PC-3 (cell line): ENCODE measurements around the gene PRKAR1B. TPM values are rescaled to one million over a fixed set of nuclear protein-coding genes. Genes with fewer than 3 reads are reported as not detected.

ENCODE experiments used
- ATAC-seq: fragments of 200-7000 bp; cut with Tn5 transposase; 2 replicates; pipeline ENCODE4 v1.9.1; 2020; ENCODE audit warnings: mild to moderate bottlenecking, moderate library complexity
- BruUV-seq: library from RNA; stranded (reverse); fragments of 400-500 nt; replicated peaks from 2 replicates; lab custom pipeline; 2021; lab: Mats Ljungman, UMichigan
- CTCF ChIA-PET: fragments of 300-600 bp; sonication (Branson Sonifier 250); formaldehyde crosslinking; loops from one replicate; lab custom pipeline; 2022; ENCODE audit warnings: antibody characterized with exemption; lab: Charles Lee
- POLR2A ChIA-PET: fragments of 300-600 bp; sonication (Branson Sonifier 250); formaldehyde crosslinking; loops from one replicate; lab custom pipeline; 2022; ENCODE audit warnings: antibody characterized with exemption; ENCODE audit not compliant: unreplicated experiment; lab: Charles Lee
- DNase-seq: peaks from one replicate; pipeline ENCODE4 v3.0.0-alpha.2; 2015
- H2AFZ ChIP-seq: fragments of 300-600 bp; sonication (generic); 2 replicates; pipeline ENCODE4 v1.6.0; 2016; ENCODE audit warnings: antibody characterized with exemption, low read length
- H3F3A ChIP-seq: fragments of 300-600 bp; sonication (generic); one replicate; pipeline ENCODE4 v1.6.0; 2017; ENCODE audit warnings: antibody characterized with exemption, low read length, control low read depth, mild to moderate bottlenecking; ENCODE audit not compliant: unreplicated experiment
- H3K27ac ChIP-seq: fragments of 300-600 bp; sonication (generic); 2 replicates; pipeline ENCODE4 v1.5.1; 2016; ENCODE audit warnings: mild to moderate bottlenecking, low read length
- H3K27me3 ChIP-seq: fragments of 300-600 bp; sonication (generic); 2 replicates; pipeline ENCODE4 v1.6.1; 2016; ENCODE audit warnings: low read length, mixed read lengths
- H3K36me3 ChIP-seq: fragments of 300-600 bp; sonication (generic); 2 replicates; pipeline ENCODE4 v1.6.1; 2016; ENCODE audit warnings: low read depth, mixed run types, low read length, mixed read lengths
- H3K4me1 ChIP-seq: fragments of 300-600 bp; sonication (generic); 2 replicates; pipeline ENCODE4 v1.5.1; 2016; ENCODE audit warnings: low read length; ENCODE audit not compliant: insufficient read depth
- H3K4me2 ChIP-seq: fragments of 300-600 bp; sonication (generic); 2 replicates; pipeline ENCODE4 v1.6.0; 2016; ENCODE audit warnings: low read length
- H3K4me3 ChIP-seq: fragments of 300-600 bp; sonication (generic); 2 replicates; pipeline ENCODE4 v1.5.1; 2016; ENCODE audit warnings: mild to moderate bottlenecking, low read length, mixed read lengths
- H3K79me2 ChIP-seq: fragments of 300-600 bp; sonication (generic); 2 replicates; pipeline ENCODE4 v1.6.1; 2017; ENCODE audit warnings: low read length, mixed read lengths
- H3K9ac ChIP-seq: fragments of 300-600 bp; sonication (generic); 2 replicates; pipeline ENCODE4 v1.6.0; 2016; ENCODE audit warnings: mild to moderate bottlenecking, low read length
- H3K9me2 ChIP-seq: fragments of 300-600 bp; sonication (generic); replicated peaks from 2 replicates; pipeline ENCODE4 v1.6.1; 2016; ENCODE audit warnings: mixed run types, low read length, mixed read lengths
- H3K9me3 ChIP-seq: fragments of 300-600 bp; sonication (generic); 2 replicates; pipeline ENCODE4 v1.6.1; 2016; ENCODE audit warnings: low read length, mixed read lengths
- H4K20me1 ChIP-seq: fragments of 300-600 bp; sonication (generic); 2 replicates; pipeline ENCODE4 v1.6.1; 2016; ENCODE audit warnings: low read length, mixed read lengths
- EZH2 ChIP-seq: fragments of 300-600 bp; sonication (generic); IDR thresholded peaks from one replicate; pipeline ENCODE4 v1.6.1; 2017; ENCODE audit warnings: antibody characterized with exemption, mild to moderate bottlenecking, low read length; ENCODE audit not compliant: unreplicated experiment
- EZH2phosphoT487 ChIP-seq: fragments of 300-600 bp; sonication (generic); IDR thresholded peaks from 2 replicates; pipeline ENCODE4 v1.6.1; 2018; ENCODE audit warnings: mild to moderate bottlenecking, antibody characterized with exemption, low read length, borderline replicate concordance
- intact Hi-C: fragments of 100-400 bp; cut with micrococcal nuclease; formaldehyde crosslinking; loops from 2 replicates; pipeline ENCODE4 v1.9.0; 2023
- total RNA-seq: library from RNA; depleted of rRNA; stranded (reverse); fragments of >200 nt; gene quantifications from 2 replicates; pipeline ENCODE4 v1.2.3, GENCODE V29; 2014
- TF ChIP-seq, protein P1 (sequence below): fragments of 300-600 bp; sonication (generic); conservative IDR thresholded peaks from 2 replicates; pipeline ENCODE4 v1.5.1; 2017; ENCODE audit warnings: antibody characterized with exemption, low read depth, mild to moderate bottlenecking, low read length

The PRKAR1B gene
- total RNA-seq, 1 experiment from 2014 or later, result 15.6 TPM

- H3K4me3 ChIP-seq, result no peak overlapping the region
- no peak overlapping the region for H3K27ac ChIP-seq
- no peaks in the 10 kb centered on the region for H4K20me1 ChIP-seq
- no peak for ATAC-seq
- no peaks in the 10 kb centered on the region for H3K36me3 ChIP-seq
- CTCF ChIA-PET, result no interaction called here
- TF ChIP-seq, protein P1, sequence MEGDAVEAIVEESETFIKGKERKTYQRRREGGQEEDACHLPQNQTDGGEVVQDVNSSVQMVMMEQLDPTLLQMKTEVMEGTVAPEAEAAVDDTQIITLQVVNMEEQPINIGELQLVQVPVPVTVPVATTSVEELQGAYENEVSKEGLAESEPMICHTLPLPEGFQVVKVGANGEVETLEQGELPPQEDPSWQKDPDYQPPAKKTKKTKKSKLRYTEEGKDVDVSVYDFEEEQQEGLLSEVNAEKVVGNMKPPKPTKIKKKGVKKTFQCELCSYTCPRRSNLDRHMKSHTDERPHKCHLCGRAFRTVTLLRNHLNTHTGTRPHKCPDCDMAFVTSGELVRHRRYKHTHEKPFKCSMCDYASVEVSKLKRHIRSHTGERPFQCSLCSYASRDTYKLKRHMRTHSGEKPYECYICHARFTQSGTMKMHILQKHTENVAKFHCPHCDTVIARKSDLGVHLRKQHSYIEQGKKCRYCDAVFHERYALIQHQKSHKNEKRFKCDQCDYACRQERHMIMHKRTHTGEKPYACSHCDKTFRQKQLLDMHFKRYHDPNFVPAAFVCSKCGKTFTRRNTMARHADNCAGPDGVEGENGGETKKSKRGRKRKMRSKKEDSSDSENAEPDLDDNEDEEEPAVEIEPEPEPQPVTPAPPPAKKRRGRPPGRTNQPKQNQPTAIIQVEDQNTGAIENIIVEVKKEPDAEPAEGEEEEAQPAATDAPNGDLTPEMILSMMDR, result no peak
- no peak for TF ChIP-seq EZH2phosphoT487
- TF ChIP-seq EZH2, result no peak
- H3K9ac ChIP-seq, result no peak overlapping the region
- no peaks in the 10 kb centered on the region for H3K27me3 ChIP-seq
- DNase-seq, result no peak
- intact Hi-C loops, result no loop called here
- no TSS peak for BruUV-seq
- H3K4me2 ChIP-seq, result no peak overlapping the region
- H2AFZ ChIP-seq, result no peak overlapping the region
- H3K79me2 ChIP-seq, result no peaks in the 10 kb centered on the region
- no peaks in the 10 kb centered on the region for H3F3A ChIP-seq
- H3K9me3 ChIP-seq, result no peaks in the 10 kb centered on the region
- POLR2A ChIA-PET, result no interaction called here
- no peaks in the 10 kb centered on the region for H3K9me2 ChIP-seq
- no peaks in the 10 kb centered on the region for H3K4me1 ChIP-seq
Measured at GRCh38 chr7:696426-696811, 30.7 kb downstream of the PRKAR1B start.

DNA sequence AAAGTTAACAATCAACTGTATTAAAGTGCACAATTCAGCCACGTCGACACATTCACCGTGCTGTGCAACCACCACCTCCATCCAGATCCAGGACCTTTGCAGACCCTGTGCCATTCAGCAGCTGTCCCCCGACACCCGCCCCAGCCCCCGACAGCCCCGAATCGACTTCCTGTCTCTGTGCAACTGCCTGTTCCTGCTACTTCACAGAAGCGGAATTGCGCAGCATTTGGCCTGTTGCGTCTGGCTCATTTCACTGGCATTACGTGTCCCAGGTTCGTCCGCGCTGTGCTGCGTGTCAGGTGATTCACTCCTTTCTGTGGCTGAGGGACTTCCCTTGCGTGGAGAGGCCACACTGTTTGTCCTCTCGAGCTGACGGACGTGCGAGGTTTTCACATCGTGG, 33.8 kb downstream of the PRKAR1B start:
- no peaks in the 10 kb centered on the region for H3K9me2 ChIP-seq
- no peaks in the 10 kb centered on the region for H3K4me1 ChIP-seq
- H3K36me3 ChIP-seq, result no peaks in the 10 kb centered on the region
- no peak overlapping the region for H3K4me3 ChIP-seq
- no peaks in the 10 kb centered on the region for H3K27me3 ChIP-seq
- no peak for TF ChIP-seq EZH2phosphoT487
- H3K9ac ChIP-seq, result no peak overlapping the region
- no peak overlapping the region for H3K27ac ChIP-seq
- no peak for DNase-seq
- POLR2A ChIA-PET, result no interaction called here
- H4K20me1 ChIP-seq, result no peaks in the 10 kb centered on the region
- H3K9me3 ChIP-seq, result 0 out of 2 replicates have a peak, but pooled peaks cover 3% of the 10 kb centered on the region
- intact Hi-C loops, result no loop called here
- CTCF ChIA-PET, result no interaction called here
- H3K79me2 ChIP-seq, result no peaks in the 10 kb centered on the region
- no peak overlapping the region for H2AFZ ChIP-seq
- H3F3A ChIP-seq, result no peaks in the 10 kb centered on the region
- BruUV-seq, result no TSS peak
- ATAC-seq, result no peak
- no peak overlapping the region for H3K4me2 ChIP-seq

DNA sequence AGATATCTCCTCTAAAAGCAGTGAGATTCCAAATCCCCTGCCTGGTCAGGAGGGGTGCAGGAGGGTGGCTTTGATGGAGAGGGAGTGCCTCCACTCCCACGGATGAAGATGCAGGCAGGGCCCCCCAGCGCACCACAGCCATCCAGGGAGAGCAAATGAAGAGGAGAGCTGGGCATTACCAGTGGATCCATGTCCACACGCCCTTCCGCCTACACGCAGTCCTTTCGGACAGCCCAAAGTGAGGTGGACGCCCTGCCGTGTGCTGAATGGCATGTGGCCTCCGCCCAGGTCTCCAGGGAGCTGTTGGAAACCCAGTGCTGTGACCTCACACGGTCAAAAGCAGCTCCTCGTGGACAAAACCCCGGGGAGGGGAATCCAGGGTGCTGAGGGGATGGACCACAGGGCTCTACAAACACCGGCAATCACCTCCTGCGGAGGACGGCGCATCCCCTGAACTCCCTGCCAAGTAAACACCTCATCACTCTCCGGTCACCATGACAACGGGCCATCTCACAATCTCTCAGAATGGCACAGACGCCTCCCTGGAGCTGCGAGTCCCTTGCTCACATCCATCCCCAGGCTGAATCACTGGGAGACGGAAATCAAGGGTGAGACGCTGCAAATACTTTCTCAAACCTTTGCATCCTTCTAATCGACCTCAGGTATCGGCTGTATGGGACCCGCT, 35.6 kb downstream of the PRKAR1B start:
- CTCF ChIA-PET, result no interaction called here
- ATAC-seq, result no peak

More for the DNA sequence above, 35.6 kb downstream of the PRKAR1B start:
- BruUV-seq, result no TSS peak
- H3K79me2 ChIP-seq, result no peaks in the 10 kb centered on the region
- H3F3A ChIP-seq, result no peaks in the 10 kb centered on the region
- H3K9ac ChIP-seq, result no peak overlapping the region
- POLR2A ChIA-PET, result no interaction called here
- H3K4me3 ChIP-seq, result no peak overlapping the region
- DNase-seq, result no peak
- H3K27ac ChIP-seq, result no peak overlapping the region
- H4K20me1 ChIP-seq, result no peaks in the 10 kb centered on the region
- peaks cover 5% of the 10 kb centered on the region; the same call in 1 of the 2 replicates for H3K9me3 ChIP-seq
- no peak overlapping the region for H3K4me2 ChIP-seq
- TF ChIP-seq, protein P1, result no peak
- no peak for TF ChIP-seq EZH2
- no peak for TF ChIP-seq EZH2phosphoT487
- no peaks in the 10 kb centered on the region for H3K9me2 ChIP-seq
- no peaks in the 10 kb centered on the region for H3K36me3 ChIP-seq
- no peaks in the 10 kb centered on the region for H3K4me1 ChIP-seq
- intact Hi-C loops, result no loop called here
- no peak overlapping the region for H2AFZ ChIP-seq
- H3K27me3 ChIP-seq, result no peaks in the 10 kb centered on the region
